Vagina (tissue), 2 donors: ENCODE results near the gene KYNU.

Source experiments
- POLR2A ChIP-seq, 2 donors: fragments of 450-650 bp; IDR thresholded peaks; one replicate each; pipeline ENCODE4 v1.6.1; 2017; ENCODE audit warnings: antibody characterized with exemption in 2 of 2, mild to moderate bottlenecking in 2 of 2, moderate library complexity in 2 of 2
- POLR2AphosphoS5 ChIP-seq, 2 donors: sonication (generic); formaldehyde crosslinking; IDR thresholded peaks; one replicate each; pipeline ENCODE4 v1.9.0; 2017; ENCODE audit warnings: antibody characterized with exemption in 2 of 2, mild to moderate bottlenecking in 2 of 2, low read depth in 1 of 2; ENCODE audit not compliant: insufficient read depth in 1 of 2
- TF ChIP-seq, protein P1 (sequence below), 3 experiments: fragments of 450-650 bp in 2 of 3; fragments of 200-600 bp in 1 of 3; sonication (generic) in 1 of 3; IDR thresholded peaks; one replicate each; pipeline ENCODE4 v1.5.1; 2017 to 2019; ENCODE audit warnings: antibody characterized with exemption in 3 of 3, mild to moderate bottlenecking in 2 of 3, moderate library complexity in 2 of 3

DNA sequence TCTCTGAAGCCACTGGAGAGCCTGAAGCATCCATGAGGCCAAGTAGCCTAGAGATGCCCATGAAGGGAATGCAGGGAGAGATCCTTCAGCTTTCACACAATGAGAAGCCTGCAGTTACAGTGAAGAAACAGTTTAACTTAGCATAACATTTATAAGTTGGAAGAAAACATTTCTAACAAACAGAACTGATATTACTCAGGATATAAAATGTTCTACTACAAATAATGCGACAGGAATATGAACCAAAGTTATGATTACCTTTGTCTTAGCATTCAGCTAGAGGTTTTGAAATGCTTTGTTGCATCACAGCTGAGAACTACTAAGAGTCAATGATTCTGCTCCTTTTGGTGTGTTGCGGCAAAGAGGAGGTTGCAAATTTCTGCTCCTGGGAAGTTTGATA lies 6.9 kb upstream of the KYNU start:
- TF ChIP-seq, protein P1, sequence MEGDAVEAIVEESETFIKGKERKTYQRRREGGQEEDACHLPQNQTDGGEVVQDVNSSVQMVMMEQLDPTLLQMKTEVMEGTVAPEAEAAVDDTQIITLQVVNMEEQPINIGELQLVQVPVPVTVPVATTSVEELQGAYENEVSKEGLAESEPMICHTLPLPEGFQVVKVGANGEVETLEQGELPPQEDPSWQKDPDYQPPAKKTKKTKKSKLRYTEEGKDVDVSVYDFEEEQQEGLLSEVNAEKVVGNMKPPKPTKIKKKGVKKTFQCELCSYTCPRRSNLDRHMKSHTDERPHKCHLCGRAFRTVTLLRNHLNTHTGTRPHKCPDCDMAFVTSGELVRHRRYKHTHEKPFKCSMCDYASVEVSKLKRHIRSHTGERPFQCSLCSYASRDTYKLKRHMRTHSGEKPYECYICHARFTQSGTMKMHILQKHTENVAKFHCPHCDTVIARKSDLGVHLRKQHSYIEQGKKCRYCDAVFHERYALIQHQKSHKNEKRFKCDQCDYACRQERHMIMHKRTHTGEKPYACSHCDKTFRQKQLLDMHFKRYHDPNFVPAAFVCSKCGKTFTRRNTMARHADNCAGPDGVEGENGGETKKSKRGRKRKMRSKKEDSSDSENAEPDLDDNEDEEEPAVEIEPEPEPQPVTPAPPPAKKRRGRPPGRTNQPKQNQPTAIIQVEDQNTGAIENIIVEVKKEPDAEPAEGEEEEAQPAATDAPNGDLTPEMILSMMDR (IDR thresholded peaks at IDR 0.05): no peak
- TF ChIP-seq POLR2AphosphoS5 (IDR thresholded peaks at IDR 0.05; ENCODE audit: insufficient read depth in 1 of 2, low read depth in 1 of 2) (no peak), POLR2A (IDR thresholded peaks at IDR 0.05) (no peak)
